SJCRH30 (cell line): ENCODE results near the gene SLC27A5. TPM values are rescaled to one million over a fixed set of nuclear protein-coding genes. Genes with fewer than 3 reads are reported as not detected.
"Not testable (repeated sequence)": the region's sequence is repeated elsewhere in the genome, so short reads cannot be mapped to it uniquely, and the experiment has no call there.

Experiments used
- DNase-seq, 2 experiments: peaks; one replicate each; pipeline ENCODE4 v3.0.0-alpha.2; 2015 to 2020
- H3K27ac ChIP-seq: fragments of 250-450 bp; sonication (Bioruptor Pico); 2 replicates; pipeline ENCODE4 v1.5.1; 2020; ENCODE audit warnings: mild to moderate bottlenecking, moderate library complexity
- H3K27me3 ChIP-seq: fragments of 250-450 bp; sonication (Bioruptor Pico); 2 replicates; pipeline ENCODE4 v1.5.1; 2020; ENCODE audit warnings: mild to moderate bottlenecking, moderate library complexity
- H3K36me3 ChIP-seq: fragments of 250-450 bp; sonication (Bioruptor Pico); 2 replicates; pipeline ENCODE4 v1.5.1; 2020; ENCODE audit warnings: mild to moderate bottlenecking, moderate library complexity
- H3K4me1 ChIP-seq: fragments of 250-450 bp; sonication (Bioruptor Pico); 2 replicates; pipeline ENCODE4 v1.5.1; 2020; ENCODE audit warnings: mild to moderate bottlenecking, moderate library complexity
- H3K4me3 ChIP-seq: fragments of 250-450 bp; sonication (Bioruptor Pico); 2 replicates; pipeline ENCODE4 v1.5.1; 2020; ENCODE audit warnings: mild to moderate bottlenecking, moderate library complexity
- H3K9me3 ChIP-seq: fragments of 250-450 bp; sonication (Bioruptor Pico); replicated peaks from 2 replicates; pipeline ENCODE4 v1.5.1; 2020; ENCODE audit warnings: mild to moderate bottlenecking, moderate library complexity
- total RNA-seq: library from RNA; depleted of rRNA; stranded (reverse); fragments of >200 nt; shearing (Covaris generic); gene quantifications from 2 replicates; pipeline ENCODE4 v1.2.3, GENCODE V29; 2014

SLC27A5 gene
- total RNA-seq, 1 experiment from 2014 or later: 1.0 TPM

- DNase-seq: no peak
- H3K4me1 ChIP-seq: no peaks in the 10 kb centered on the region
- no peaks in the 10 kb centered on the region for H3K9me3 ChIP-seq
- no peaks in the 10 kb centered on the region for H3K36me3 ChIP-seq
- H3K27ac ChIP-seq: no peak overlapping the region
- H3K27me3 ChIP-seq: no peaks in the 10 kb centered on the region
- no peak overlapping the region for H3K4me3 ChIP-seq
Observed at GRCh38 chr19:58500242-58500641, 11.6 kb downstream of the SLC27A5 start.

- H3K9me3 ChIP-seq: no peaks in the 10 kb centered on the region
- H3K36me3 ChIP-seq: no peaks in the 10 kb centered on the region
- H3K4me1 ChIP-seq: no peaks in the 10 kb centered on the region
- no peaks in the 10 kb centered on the region for H3K27me3 ChIP-seq
- no peak overlapping the region for H3K27ac ChIP-seq
- H3K4me3 ChIP-seq: peak overlapping the region; percentile 47
- peak; percentile 96 to 97 for DNase-seq
Observed at GRCh38 chr19:58499021-58499927, 12.5 kb downstream of the SLC27A5 start.

- H3K27ac ChIP-seq: no peak overlapping the region
- H3K27me3 ChIP-seq: no peaks in the 10 kb centered on the region
- no peaks in the 10 kb centered on the region for H3K9me3 ChIP-seq
- H3K4me1 ChIP-seq: no peaks in the 10 kb centered on the region
- H3K4me3 ChIP-seq: peak overlapping the region; percentile 47
- DNase-seq: no peak
- no peaks in the 10 kb centered on the region for H3K36me3 ChIP-seq
Observed at GRCh38 chr19:58498316-58499020, 13.3 kb downstream of the SLC27A5 start.

GRCh38 chr19:58497634-58498170, 14.1 kb downstream of the SLC27A5 start:
- Histone ChIP-seq H3K4me1 (no peaks in the 10 kb centered on the region), H3K4me3 (no peak overlapping the region), H3K27me3 (no peaks in the 10 kb centered on the region), H3K27ac (no peak overlapping the region), H3K9me3 (no peaks in the 10 kb centered on the region), H3K36me3 (no peaks in the 10 kb centered on the region)
- no peak for DNase-seq

GRCh38 chr19:58492265-58492664, 19.5 kb downstream of the SLC27A5 start:
- no peak for DNase-seq
- Histone ChIP-seq H3K4me1 (no peaks in the 10 kb centered on the region), H3K27ac (no peak overlapping the region), H3K4me3 (no peak overlapping the region), H3K27me3 (no peaks in the 10 kb centered on the region), H3K9me3 (no peaks in the 10 kb centered on the region), H3K36me3 (no peaks in the 10 kb centered on the region)

- H3K27me3 ChIP-seq: no peaks in the 10 kb centered on the region
Observed at GRCh38 chr19:58491393-58491792, 20.4 kb downstream of the SLC27A5 start.

GRCh38 chr19:58484349-58484748, 27.4 kb downstream of the SLC27A5 start:
- H3K36me3 ChIP-seq, DNase-seq, H3K9me3 ChIP-seq: not testable (repeated sequence)

More at GRCh38 chr19:58491393-58491792, 20.4 kb downstream of the SLC27A5 start:
- no peak overlapping the region for H3K4me3 ChIP-seq
- H3K9me3 ChIP-seq: no peaks in the 10 kb centered on the region
- H3K27ac ChIP-seq: no peak overlapping the region
- no peak for DNase-seq
- H3K36me3 ChIP-seq: no peaks in the 10 kb centered on the region
- H3K4me1 ChIP-seq: no peaks in the 10 kb centered on the region

GRCh38 chr19:58483776-58484175, 28.0 kb downstream of the SLC27A5 start:
- H3K4me1 ChIP-seq: no peaks in the 10 kb centered on the region
- no peaks in the 10 kb centered on the region for H3K9me3 ChIP-seq
- H3K27ac ChIP-seq: no peak overlapping the region
- no peak overlapping the region for H3K4me3 ChIP-seq
- no peaks in the 10 kb centered on the region for H3K36me3 ChIP-seq
- DNase-seq: no peak
- no peaks in the 10 kb centered on the region for H3K27me3 ChIP-seq

More at GRCh38 chr19:58484349-58484748, 27.4 kb downstream of the SLC27A5 start:
- H3K27me3 ChIP-seq, H3K4me3 ChIP-seq, H3K4me1 ChIP-seq, H3K27ac ChIP-seq: not testable (repeated sequence)

- Histone ChIP-seq H3K9me3 (no peaks in the 10 kb centered on the region), H3K27me3 (no peaks in the 10 kb centered on the region), H3K27ac (no peak overlapping the region), H3K4me3 (no peak overlapping the region), H3K4me1 (no peaks in the 10 kb centered on the region), H3K36me3 (no peaks in the 10 kb centered on the region)
- DNase-seq: no peak
Observed at GRCh38 chr19:58482372-58482771, 29.4 kb downstream of the SLC27A5 start.

GRCh38 chr19:58480831-58481230, 31.0 kb downstream of the SLC27A5 start:
- 0 out of 2 replicates have a peak, but pooled peaks cover 2% of the 10 kb centered on the region for H3K4me1 ChIP-seq
- H3K36me3 ChIP-seq: no peaks in the 10 kb centered on the region
- H3K27me3 ChIP-seq: no peaks in the 10 kb centered on the region
- no peak for DNase-seq
- no peaks in the 10 kb centered on the region for H3K9me3 ChIP-seq
- no peak overlapping the region for H3K27ac ChIP-seq
- H3K4me3 ChIP-seq: no peak overlapping the region

GRCh38 chr19:58480481-58480830, 31.3 kb downstream of the SLC27A5 start:
- Histone ChIP-seq H3K4me3 (no peak overlapping the region), H3K36me3 (no peaks in the 10 kb centered on the region), H3K27ac (no peak overlapping the region), H3K9me3 (no peaks in the 10 kb centered on the region), H3K27me3 (no peaks in the 10 kb centered on the region), H3K4me1 (0 out of 2 replicates have a peak, but pooled peaks cover 2% of the 10 kb centered on the region)
- DNase-seq: no peak

- no peak for DNase-seq
- no peaks in the 10 kb centered on the region for H3K27me3 ChIP-seq
- no peak overlapping the region for H3K27ac ChIP-seq
- H3K4me1 ChIP-seq: 0 out of 2 replicates have a peak, but pooled peaks cover 2% of the 10 kb centered on the region
- H3K4me3 ChIP-seq: no peak overlapping the region
- no peaks in the 10 kb centered on the region for H3K36me3 ChIP-seq
- H3K9me3 ChIP-seq: no peaks in the 10 kb centered on the region
Observed at GRCh38 chr19:58479736-58480480, 31.9 kb downstream of the SLC27A5 start.

- DNase-seq: no peak
- Histone ChIP-seq H3K27ac (no peak overlapping the region), H3K4me1 (0 out of 2 replicates have a peak, but pooled peaks cover 2% of the 10 kb centered on the region), H3K4me3 (no peak overlapping the region), H3K27me3 (no peaks in the 10 kb centered on the region), H3K36me3 (no peaks in the 10 kb centered on the region), H3K9me3 (no peaks in the 10 kb centered on the region)
Observed at GRCh38 chr19:58479303-58479702, 32.5 kb downstream of the SLC27A5 start.

- no peak for DNase-seq
- H3K27me3 ChIP-seq: no peaks in the 10 kb centered on the region
- no peak overlapping the region for H3K27ac ChIP-seq
- H3K36me3 ChIP-seq: peaks cover 2% of the 10 kb centered on the region; the same call in 1 of the 2 replicates
- no peaks in the 10 kb centered on the region for H3K9me3 ChIP-seq
- H3K4me1 ChIP-seq: 0 out of 2 replicates have a peak, but pooled peaks cover 2% of the 10 kb centered on the region
- H3K4me3 ChIP-seq: no peak overlapping the region
Observed at GRCh38 chr19:58477871-58478270, 33.9 kb downstream of the SLC27A5 start.
